ENCODE results near the gene JMJD8. TPM values are rescaled to one million over a fixed set of nuclear protein-coding genes. Genes with fewer than 3 reads are reported as not detected.

Gene JMJD8
- total and polyA plus RNA-seq, 9 of the 15 experiments (the other 6 are each of a cell fraction or from before 2014, with no cell fraction given), result 1.2 to 50.6 (median 29.3) TPM

- TF ChIP-seq USF1 (CRISPR knock-in tag; IDR thresholded peaks at IDR 0.05) (peak; percentile 50; the same call in 1 of the 2 replicates), KAT2B (IDR thresholded peaks at IDR 0.05; ENCODE audit: low read depth, low read length) (no peak), EP300 (IDR thresholded peaks at IDR 0.05; ENCODE audit: low read length) (0 out of 2 replicates have a peak, but pooled peaks have one; percentile 9), VEZF1 (CRISPR knock-in tag; IDR thresholded peaks at IDR 0.05) (peak; percentile 99), PHF20 (IDR thresholded peaks at IDR 0.05; ENCODE audit: partially characterized antibody) (no peak), ZNF740 (CRISPR knock-in tag; IDR thresholded peaks at IDR 0.05) (peak; percentile 84), ZNF740 (tag; IDR thresholded peaks at IDR 0.05) (peak in 1 of 2 experiments; percentile 94; a peak in 2 of 4 replicates), ZFX (CRISPR knock-in tag; IDR thresholded peaks at IDR 0.05) (peak; percentile 48)
Observed at GRCh38 chr16:660459-661183, 23.5 kb downstream of the JMJD8 start (continued).

All from K562 (cell line).